Smooth muscle cell (in vitro differentiated cells): ENCODE data around the gene STRA6. TPM values are rescaled to one million over a fixed set of nuclear protein-coding genes. Genes with fewer than 3 reads are reported as not detected.
A peak's percentile ranks its signal among the peaks of the same experiment; 100 is the strongest.

Experiments used
- DNase-seq: peaks from one replicate; lab custom pipeline; 2025; ENCODE audit not compliant: unreplicated experiment; lab: John Stamatoyannopoulos, UW
- H2AFZ ChIP-seq: fragments of 200-600 bp; sonication (generic); 2 replicates; pipeline ENCODE4 v1.6.0; 2016; ENCODE audit warnings: antibody characterized with exemption, low read depth, mild to moderate bottlenecking
- H3F3A ChIP-seq: fragments of 200-600 bp; sonication (generic); 2 replicates; pipeline ENCODE4 v1.6.0; 2017; ENCODE audit warnings: antibody characterized with exemption, low read depth
- H3K27ac ChIP-seq: fragments of 200-600 bp; sonication (generic); 2 replicates; pipeline ENCODE4 v1.5.1; 2016; ENCODE audit warnings: low read depth, mild to moderate bottlenecking
- H3K27me3 ChIP-seq: fragments of 200-600 bp; sonication (generic); 2 replicates; pipeline ENCODE4 v1.6.1; 2016; ENCODE audit warnings: low read depth, mild to moderate bottlenecking
- H3K36me3 ChIP-seq: fragments of 200-600 bp; sonication (generic); 2 replicates; pipeline ENCODE4 v1.5.1; 2016; ENCODE audit warnings: low read depth
- H3K4me1 ChIP-seq: fragments of 200-600 bp; sonication (generic); 2 replicates; pipeline ENCODE4 v1.5.1; 2016; ENCODE audit warnings: low read depth
- H3K4me2 ChIP-seq: fragments of 200-600 bp; sonication (generic); 2 replicates; pipeline ENCODE4 v1.6.0; 2016; ENCODE audit warnings: mild to moderate bottlenecking
- H3K4me3 ChIP-seq: fragments of 200-600 bp; sonication (generic); 2 replicates; pipeline ENCODE4 v1.5.1; 2016; ENCODE audit warnings: mild to moderate bottlenecking
- H3K79me2 ChIP-seq: fragments of 200-600 bp; sonication (generic); 2 replicates; pipeline ENCODE4 v1.6.0; 2016; ENCODE audit warnings: low read depth, mild to moderate bottlenecking
- H3K9ac ChIP-seq: fragments of 200-600 bp; sonication (generic); 2 replicates; pipeline ENCODE4 v1.6.0; 2016; ENCODE audit warnings: low read depth
- H3K9me3 ChIP-seq: fragments of 200-600 bp; sonication (generic); replicated peaks from 2 replicates; pipeline ENCODE4 v1.5.1; 2016; ENCODE audit warnings: low read depth
- H4K20me1 ChIP-seq: fragments of 200-600 bp; sonication (generic); 2 replicates; pipeline ENCODE4 v1.6.0; 2016; ENCODE audit warnings: low read depth
- CTCF ChIP-seq: fragments of 200-600 bp; sonication (generic); IDR thresholded peaks from 2 replicates; pipeline ENCODE4 v1.5.1; 2017; ENCODE audit warnings: borderline replicate concordance, mild to moderate bottlenecking, antibody characterized with exemption; ENCODE audit not compliant: insufficient read depth, poor library complexity, severe bottlenecking
- WGBS: methylation state at CpG from one replicate; pipeline ENCODE4 v1.1.7; 2016; ENCODE audit warnings: low lambda C conversion rate; 5-methylcytosine and 5-hydroxymethylcytosine counted together
- polyA plus RNA-seq: library from polyadenylated mRNA; unstranded; fragments of >200 nt; fragmentation: Nextera tagmentation; extraction: Ambion mirVana; gene quantifications from 2 replicates; pipeline ENCODE4 v1.2.1, GENCODE V29; 2016
- total RNA-seq: library from RNA; depleted of rRNA; stranded (reverse); fragments of >200 nt; gene quantifications from 2 replicates; pipeline ENCODE4 v1.2.3, GENCODE V29; 2014

STRA6 gene
- total and polyA plus RNA-seq, 2 experiments from 2014 or later, result 124 to 253 TPM

- H3K36me3 ChIP-seq, result no peaks in the 10 kb centered on the region
- peaks cover 21% of the 10 kb centered on the region for H3K4me1 ChIP-seq
- no peak for DNase-seq
- WGBS, result 36% methylated on average over 11 of the region's 11 CpGs
- TF ChIP-seq CTCF, result no peak
- H3F3A ChIP-seq, result no peaks in the 10 kb centered on the region
- no peaks in the 10 kb centered on the region for H3K9me3 ChIP-seq
- H3K4me3 ChIP-seq, result no peak overlapping the region
- no peaks in the 10 kb centered on the region for H3K79me2 ChIP-seq
- no peak overlapping the region for H3K27ac ChIP-seq
- H3K27me3 ChIP-seq, result no peaks in the 10 kb centered on the region
- no peaks in the 10 kb centered on the region for H4K20me1 ChIP-seq
- H2AFZ ChIP-seq, result no peak overlapping the region
- no peak overlapping the region for H3K9ac ChIP-seq
- peak overlapping the region; percentile 65 for H3K4me2 ChIP-seq
Measured at GRCh38 chr15:74242441-74243185, 40.0 kb upstream of the STRA6 start.

- no peak overlapping the region for H3K27ac ChIP-seq
- no peak overlapping the region for H3K9ac ChIP-seq
- H3K4me3 ChIP-seq, result no peak overlapping the region
- no peak overlapping the region for H2AFZ ChIP-seq
- H3K79me2 ChIP-seq, result no peaks in the 10 kb centered on the region
- no peaks in the 10 kb centered on the region for H4K20me1 ChIP-seq
- no peaks in the 10 kb centered on the region for H3F3A ChIP-seq
- no peak for DNase-seq
- WGBS, result 97% methylated on average over 4 of the region's 4 CpGs
- H3K4me1 ChIP-seq, result peaks cover 21% of the 10 kb centered on the region
- no peaks in the 10 kb centered on the region for H3K9me3 ChIP-seq
- no peaks in the 10 kb centered on the region for H3K36me3 ChIP-seq
- TF ChIP-seq CTCF, result no peak
- no peak overlapping the region for H3K4me2 ChIP-seq
- H3K27me3 ChIP-seq, result no peaks in the 10 kb centered on the region
Measured at GRCh38 chr15:74240897-74241614, 38.5 kb upstream of the STRA6 start.

- H3K79me2 ChIP-seq, result no peaks in the 10 kb centered on the region
- DNase-seq, result no peak
- H3K9me3 ChIP-seq, result no peaks in the 10 kb centered on the region
- H3K4me2 ChIP-seq, result no peak overlapping the region
- H3K27me3 ChIP-seq, result no peaks in the 10 kb centered on the region
- no peak overlapping the region for H2AFZ ChIP-seq
- no peak overlapping the region for H3K27ac ChIP-seq
- H3K36me3 ChIP-seq, result no peaks in the 10 kb centered on the region
- WGBS, result 74% methylated on average over 5 of the region's 5 CpGs
- H3K4me1 ChIP-seq, result peaks cover 21% of the 10 kb centered on the region
- no peaks in the 10 kb centered on the region for H3F3A ChIP-seq
- no peak overlapping the region for H3K4me3 ChIP-seq
- no peak for TF ChIP-seq CTCF
- no peak overlapping the region for H3K9ac ChIP-seq
- H4K20me1 ChIP-seq, result no peaks in the 10 kb centered on the region
Measured at GRCh38 chr15:74240002-74240568, 37.5 kb upstream of the STRA6 start.
